Smooth muscle cell (in vitro differentiated cells): Measurements from ENCODE around the gene DCAF12. TPM values are rescaled to one million over a fixed set of nuclear protein-coding genes. Genes with fewer than 3 reads are reported as not detected.

Experiments used
- DNase-seq: peaks from one replicate; lab custom pipeline; 2025; ENCODE audit not compliant: unreplicated experiment; lab: John Stamatoyannopoulos, UW
- H2AFZ ChIP-seq: fragments of 200-600 bp; sonication (generic); 2 replicates; pipeline ENCODE4 v1.6.0; 2016; ENCODE audit warnings: antibody characterized with exemption, low read depth, mild to moderate bottlenecking
- H3F3A ChIP-seq: fragments of 200-600 bp; sonication (generic); 2 replicates; pipeline ENCODE4 v1.6.0; 2017; ENCODE audit warnings: antibody characterized with exemption, low read depth
- H3K27ac ChIP-seq: fragments of 200-600 bp; sonication (generic); 2 replicates; pipeline ENCODE4 v1.5.1; 2016; ENCODE audit warnings: low read depth, mild to moderate bottlenecking
- H3K27me3 ChIP-seq: fragments of 200-600 bp; sonication (generic); 2 replicates; pipeline ENCODE4 v1.6.1; 2016; ENCODE audit warnings: low read depth, mild to moderate bottlenecking
- H3K36me3 ChIP-seq: fragments of 200-600 bp; sonication (generic); 2 replicates; pipeline ENCODE4 v1.5.1; 2016; ENCODE audit warnings: low read depth
- H3K4me1 ChIP-seq: fragments of 200-600 bp; sonication (generic); 2 replicates; pipeline ENCODE4 v1.5.1; 2016; ENCODE audit warnings: low read depth
- H3K4me2 ChIP-seq: fragments of 200-600 bp; sonication (generic); 2 replicates; pipeline ENCODE4 v1.6.0; 2016; ENCODE audit warnings: mild to moderate bottlenecking
- H3K4me3 ChIP-seq: fragments of 200-600 bp; sonication (generic); 2 replicates; pipeline ENCODE4 v1.5.1; 2016; ENCODE audit warnings: mild to moderate bottlenecking
- H3K79me2 ChIP-seq: fragments of 200-600 bp; sonication (generic); 2 replicates; pipeline ENCODE4 v1.6.0; 2016; ENCODE audit warnings: low read depth, mild to moderate bottlenecking
- H3K9ac ChIP-seq: fragments of 200-600 bp; sonication (generic); 2 replicates; pipeline ENCODE4 v1.6.0; 2016; ENCODE audit warnings: low read depth
- H3K9me3 ChIP-seq: fragments of 200-600 bp; sonication (generic); replicated peaks from 2 replicates; pipeline ENCODE4 v1.5.1; 2016; ENCODE audit warnings: low read depth
- H4K20me1 ChIP-seq: fragments of 200-600 bp; sonication (generic); 2 replicates; pipeline ENCODE4 v1.6.0; 2016; ENCODE audit warnings: low read depth
- WGBS: methylation state at CpG from one replicate; pipeline ENCODE4 v1.1.7; 2016; ENCODE audit warnings: low lambda C conversion rate; 5-methylcytosine and 5-hydroxymethylcytosine counted together
- polyA plus RNA-seq: library from polyadenylated mRNA; unstranded; fragments of >200 nt; fragmentation: Nextera tagmentation; extraction: Ambion mirVana; gene quantifications from 2 replicates; pipeline ENCODE4 v1.2.1, GENCODE V29; 2016
- total RNA-seq: library from RNA; depleted of rRNA; stranded (reverse); fragments of >200 nt; gene quantifications from 2 replicates; pipeline ENCODE4 v1.2.3, GENCODE V29; 2014
- TF ChIP-seq, protein P1 (sequence below): fragments of 200-600 bp; sonication (generic); IDR thresholded peaks from 2 replicates; pipeline ENCODE4 v1.5.1; 2017; ENCODE audit warnings: borderline replicate concordance, mild to moderate bottlenecking, antibody characterized with exemption; ENCODE audit not compliant: insufficient read depth, poor library complexity, severe bottlenecking

DCAF12 gene
- total and polyA plus RNA-seq, 2 experiments from 2014 or later, result 16.1 to 23.4 TPM

DNA sequence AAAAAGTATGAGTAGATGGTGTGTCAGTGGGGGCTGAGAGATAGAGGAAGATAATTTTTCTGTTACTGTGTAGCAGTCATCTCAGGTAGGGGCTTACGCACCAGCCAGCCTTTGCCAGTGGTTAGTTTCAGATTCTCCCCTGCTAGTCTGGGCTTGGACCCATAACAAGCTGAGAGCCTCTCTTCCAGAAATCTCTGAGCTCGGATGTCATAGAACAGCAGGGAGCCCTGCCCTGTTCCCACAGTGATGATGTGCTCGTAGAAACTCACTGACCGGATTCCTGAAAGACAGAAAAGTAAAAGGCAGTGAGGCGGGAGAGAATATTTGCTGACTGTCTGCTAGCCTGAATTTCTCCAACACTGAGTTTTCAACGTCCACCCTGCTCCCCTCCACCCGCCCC is 37.2 kb downstream of the DCAF12 start:
- no peak for DNase-seq
- Histone ChIP-seq H3K9me3 (no peaks in the 10 kb centered on the region), H3K36me3 (peaks cover 3% of the 10 kb centered on the region), H3K79me2 (no peaks in the 10 kb centered on the region), H3F3A (peaks cover 12% of the 10 kb centered on the region), H3K4me1 (no peaks in the 10 kb centered on the region), H3K4me3 (no peak overlapping the region), H3K27me3 (no peaks in the 10 kb centered on the region), H4K20me1 (no peaks in the 10 kb centered on the region), H3K4me2 (no peak overlapping the region), H3K9ac (no peak overlapping the region), H2AFZ (no peak overlapping the region), H3K27ac (peak overlapping the region; percentile 67)
- WGBS, result 76% methylated on average over 7 of the region's 7 CpGs
- TF ChIP-seq, protein P1, sequence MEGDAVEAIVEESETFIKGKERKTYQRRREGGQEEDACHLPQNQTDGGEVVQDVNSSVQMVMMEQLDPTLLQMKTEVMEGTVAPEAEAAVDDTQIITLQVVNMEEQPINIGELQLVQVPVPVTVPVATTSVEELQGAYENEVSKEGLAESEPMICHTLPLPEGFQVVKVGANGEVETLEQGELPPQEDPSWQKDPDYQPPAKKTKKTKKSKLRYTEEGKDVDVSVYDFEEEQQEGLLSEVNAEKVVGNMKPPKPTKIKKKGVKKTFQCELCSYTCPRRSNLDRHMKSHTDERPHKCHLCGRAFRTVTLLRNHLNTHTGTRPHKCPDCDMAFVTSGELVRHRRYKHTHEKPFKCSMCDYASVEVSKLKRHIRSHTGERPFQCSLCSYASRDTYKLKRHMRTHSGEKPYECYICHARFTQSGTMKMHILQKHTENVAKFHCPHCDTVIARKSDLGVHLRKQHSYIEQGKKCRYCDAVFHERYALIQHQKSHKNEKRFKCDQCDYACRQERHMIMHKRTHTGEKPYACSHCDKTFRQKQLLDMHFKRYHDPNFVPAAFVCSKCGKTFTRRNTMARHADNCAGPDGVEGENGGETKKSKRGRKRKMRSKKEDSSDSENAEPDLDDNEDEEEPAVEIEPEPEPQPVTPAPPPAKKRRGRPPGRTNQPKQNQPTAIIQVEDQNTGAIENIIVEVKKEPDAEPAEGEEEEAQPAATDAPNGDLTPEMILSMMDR, result no peak

DNA sequence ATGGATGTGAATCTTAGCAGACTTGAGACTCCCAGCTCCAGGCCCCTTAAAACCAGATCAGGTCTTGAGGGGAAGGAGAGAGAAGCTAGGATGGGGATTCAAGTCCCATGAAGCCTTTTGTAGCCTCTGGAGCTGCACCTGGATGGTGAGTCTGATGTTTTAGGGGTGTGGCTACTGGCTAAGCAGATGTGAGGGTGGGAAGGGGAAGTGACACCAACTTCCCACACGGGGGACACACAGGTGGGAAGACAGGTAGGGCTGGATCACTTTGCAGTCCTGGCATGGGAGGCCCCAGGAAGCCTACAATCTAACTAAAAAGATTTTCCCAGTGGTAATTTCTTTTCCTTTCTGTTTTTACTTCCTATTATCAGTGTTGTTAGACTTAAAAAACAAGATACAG is 39.1 kb downstream of the DCAF12 start:
- TF ChIP-seq, protein P1, result no peak
- 82% methylated on average over 1 of the region's 1 CpG for WGBS
- no peak for DNase-seq
- Histone ChIP-seq H3K9me3 (no peaks in the 10 kb centered on the region), H3K9ac (no peak overlapping the region), H2AFZ (no peak overlapping the region), H3K36me3 (peaks cover 3% of the 10 kb centered on the region), H4K20me1 (no peaks in the 10 kb centered on the region), H3K27ac (peak overlapping the region; percentile 67), H3F3A (peaks cover 12% of the 10 kb centered on the region), H3K4me1 (no peaks in the 10 kb centered on the region), H3K4me2 (peak overlapping the region; percentile 36), H3K4me3 (no peak overlapping the region), H3K79me2 (no peaks in the 10 kb centered on the region), H3K27me3 (no peaks in the 10 kb centered on the region)

GRCh38 chr9:34086864-34087263 is 39.6 kb downstream of the DCAF12 start:
- Histone ChIP-seq H3K4me3 (no peak overlapping the region), H4K20me1 (no peaks in the 10 kb centered on the region), H3K27me3 (no peaks in the 10 kb centered on the region), H3F3A (peaks cover 12% of the 10 kb centered on the region), H3K4me1 (no peaks in the 10 kb centered on the region), H3K4me2 (peak overlapping the region; percentile 36), H3K79me2 (no peaks in the 10 kb centered on the region), H3K9me3 (no peaks in the 10 kb centered on the region), H3K9ac (no peak overlapping the region), H3K36me3 (peaks cover 3% of the 10 kb centered on the region), H2AFZ (no peak overlapping the region), H3K27ac (peak overlapping the region; percentile 67)
- TF ChIP-seq, protein P1, result no peak
- DNase-seq, result no peak
